Neural progenitor cell (in vitro differentiated cells): ENCODE results near the gene DNAJC24. TPM values are rescaled to one million over a fixed set of nuclear protein-coding genes. Genes with fewer than 3 reads are reported as not detected.
A peak's percentile ranks its signal among the peaks of the same experiment; 100 is the strongest.

Experiments
- DNase-seq: peaks from one replicate; pipeline ENCODE4 v3.0.0-alpha.2; 2016; ENCODE audit warnings: low spot score
- H2AFZ ChIP-seq: fragments of 200-600 bp; sonication (generic); replicated peaks from 2 replicates; pipeline ENCODE4 v1.6.1; 2016; ENCODE audit warnings: antibody characterized with exemption
- H3F3A ChIP-seq: fragments of 200-600 bp; sonication (generic); 2 replicates; pipeline ENCODE4 v1.6.1; 2016; ENCODE audit warnings: antibody characterized with exemption, low read depth
- H3K27ac ChIP-seq: fragments of 200-600 bp; sonication (generic); 2 replicates; pipeline ENCODE4 v1.5.1; 2016; ENCODE audit warnings: mild to moderate bottlenecking
- H3K27me3 ChIP-seq: fragments of 200-600 bp; sonication (generic); 2 replicates; pipeline ENCODE4 v1.6.1; 2016; ENCODE audit warnings: mild to moderate bottlenecking, moderate library complexity
- H3K36me3 ChIP-seq: fragments of 200-600 bp; sonication (generic); 2 replicates; pipeline ENCODE4 v1.5.1; 2016
- H3K4me1 ChIP-seq: fragments of 200-600 bp; sonication (generic); 2 replicates; pipeline ENCODE4 v1.6.1; 2016; ENCODE audit warnings: mixed run types
- H3K4me2 ChIP-seq: fragments of 200-600 bp; sonication (generic); 2 replicates; pipeline ENCODE4 v1.6.1; 2016
- H3K4me3 ChIP-seq: fragments of 200-600 bp; sonication (generic); 2 replicates; pipeline ENCODE4 v1.5.1; 2016
- H3K79me2 ChIP-seq: fragments of 200-600 bp; sonication (generic); 2 replicates; pipeline ENCODE4 v1.6.1; 2016; ENCODE audit warnings: low read depth
- H3K9ac ChIP-seq: fragments of 200-600 bp; sonication (generic); 2 replicates; pipeline ENCODE4 v1.6.1; 2016
- H3K9me3 ChIP-seq: fragments of 200-600 bp; sonication (generic); 2 replicates; pipeline ENCODE4 v1.5.1; 2016; ENCODE audit warnings: low read depth
- H4K20me1 ChIP-seq: fragments of 200-600 bp; sonication (generic); 2 replicates; pipeline ENCODE4 v1.6.1; 2016; ENCODE audit warnings: low read depth
- H3K27ac Mint-ChIP-seq: 3 replicates; pipeline ENCODE4 v1.8.0; 2021; ENCODE audit warnings: mixed read lengths
- H3K27me3 Mint-ChIP-seq: 2 replicates; pipeline ENCODE4 v1.8.0; 2022; ENCODE audit warnings: low read depth, mild to moderate bottlenecking, inconsistent platforms, moderate library complexity, mixed read lengths; ENCODE audit not compliant: insufficient read depth
- H3K36me3 Mint-ChIP-seq: 3 replicates; pipeline ENCODE4 v1.8.0; 2021; ENCODE audit warnings: mixed read lengths
- H3K4me1 Mint-ChIP-seq: 3 replicates; pipeline ENCODE4 v1.8.0; 2021; ENCODE audit warnings: mixed read lengths
- H3K4me3 Mint-ChIP-seq: 3 replicates; pipeline ENCODE4 v1.8.0; 2021; ENCODE audit warnings: mild to moderate bottlenecking, moderate library complexity, mixed read lengths
- H3K9me3 Mint-ChIP-seq: 3 replicates; pipeline ENCODE4 v1.8.0; 2020; ENCODE audit warnings: mixed read lengths
- EZH2 ChIP-seq: fragments of 200-600 bp; sonication (generic); IDR thresholded peaks from 2 replicates; pipeline ENCODE4 v1.6.1; 2017; ENCODE audit warnings: antibody characterized with exemption, mild to moderate bottlenecking, moderate library complexity
- EZH2phosphoT487 ChIP-seq: fragments of 200-600 bp; sonication (generic); IDR thresholded peaks from 2 replicates; pipeline ENCODE4 v1.6.1; 2017; ENCODE audit warnings: antibody characterized with exemption
- total RNA-seq: library from RNA; depleted of rRNA; stranded (reverse); fragments of >200 nt; gene quantifications from 2 replicates; pipeline ENCODE4 v1.2.3, GENCODE V29; 2015; ENCODE audit warnings: low replicate concordance
- TF ChIP-seq, protein P1 (sequence below): fragments of 200-600 bp; sonication (generic); IDR thresholded peaks from 2 replicates; pipeline ENCODE4 v1.5.1; 2017; ENCODE audit warnings: antibody characterized with exemption, mild to moderate bottlenecking

DNAJC24 gene
- total RNA-seq, 1 donor from 2014 or later, result 80.9 TPM

GRCh38 chr11:31328697-31329096 is 41.0 kb upstream of the DNAJC24 start:
- Histone ChIP-seq H3K36me3 (no peaks in the 10 kb centered on the region), H3K4me3 (no peak overlapping the region), H3K79me2 (no peaks in the 10 kb centered on the region), H3K9me3 (no peaks in the 10 kb centered on the region), H3K4me2 (no peak overlapping the region), H3K9ac (no peak overlapping the region), H4K20me1 (no peaks in the 10 kb centered on the region), H3F3A (no peaks in the 10 kb centered on the region), H3K27ac (no peak overlapping the region), H2AFZ (no peak overlapping the region), H3K4me1 (peaks cover 5% of the 10 kb centered on the region), H3K27me3 (no peaks in the 10 kb centered on the region)
- H3K9me3 Mint-ChIP-seq, result peaks cover 21% of the 10 kb centered on the region
- H3K4me1 Mint-ChIP-seq, result no peaks in the 10 kb centered on the region
- peaks cover 2% of the 10 kb centered on the region for H3K27me3 Mint-ChIP-seq
- DNase-seq, result no peak
- TF ChIP-seq, protein P1, sequence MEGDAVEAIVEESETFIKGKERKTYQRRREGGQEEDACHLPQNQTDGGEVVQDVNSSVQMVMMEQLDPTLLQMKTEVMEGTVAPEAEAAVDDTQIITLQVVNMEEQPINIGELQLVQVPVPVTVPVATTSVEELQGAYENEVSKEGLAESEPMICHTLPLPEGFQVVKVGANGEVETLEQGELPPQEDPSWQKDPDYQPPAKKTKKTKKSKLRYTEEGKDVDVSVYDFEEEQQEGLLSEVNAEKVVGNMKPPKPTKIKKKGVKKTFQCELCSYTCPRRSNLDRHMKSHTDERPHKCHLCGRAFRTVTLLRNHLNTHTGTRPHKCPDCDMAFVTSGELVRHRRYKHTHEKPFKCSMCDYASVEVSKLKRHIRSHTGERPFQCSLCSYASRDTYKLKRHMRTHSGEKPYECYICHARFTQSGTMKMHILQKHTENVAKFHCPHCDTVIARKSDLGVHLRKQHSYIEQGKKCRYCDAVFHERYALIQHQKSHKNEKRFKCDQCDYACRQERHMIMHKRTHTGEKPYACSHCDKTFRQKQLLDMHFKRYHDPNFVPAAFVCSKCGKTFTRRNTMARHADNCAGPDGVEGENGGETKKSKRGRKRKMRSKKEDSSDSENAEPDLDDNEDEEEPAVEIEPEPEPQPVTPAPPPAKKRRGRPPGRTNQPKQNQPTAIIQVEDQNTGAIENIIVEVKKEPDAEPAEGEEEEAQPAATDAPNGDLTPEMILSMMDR, result no peak
- no peak for TF ChIP-seq EZH2phosphoT487
- no peak for TF ChIP-seq EZH2
- no peak overlapping the region for H3K4me3 Mint-ChIP-seq
- H3K36me3 Mint-ChIP-seq, result peaks cover 28% of the 10 kb centered on the region
- no peak overlapping the region for H3K27ac Mint-ChIP-seq

DNA sequence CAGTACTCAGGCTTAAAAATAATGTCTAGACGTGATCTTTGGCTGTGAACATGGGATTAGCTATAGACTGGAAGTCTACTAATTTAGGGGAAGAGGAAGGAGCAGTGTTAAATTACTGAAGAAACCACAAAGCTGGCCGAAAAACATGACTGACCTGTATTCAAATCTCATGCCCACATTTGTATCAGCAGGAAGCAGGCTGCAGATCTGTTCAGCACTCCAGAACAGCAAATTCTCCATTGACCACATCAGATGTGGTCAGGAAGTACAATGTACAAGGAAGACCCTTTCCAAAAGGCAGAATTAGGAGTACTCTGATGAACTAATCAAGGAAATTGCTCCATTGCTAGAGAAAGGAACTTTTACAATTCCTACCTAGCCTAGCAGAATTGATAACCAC is 31.9 kb upstream of the DNAJC24 start:
- no peaks in the 10 kb centered on the region for H3K79me2 ChIP-seq
- Mint-ChIP-seq H3K9me3 (peaks cover 19% of the 10 kb centered on the region), H3K4me1 (no peaks in the 10 kb centered on the region), H3K27me3 (peaks cover 2% of the 10 kb centered on the region), H3K4me3 (no peak overlapping the region), H3K27ac (no peak overlapping the region), H3K36me3 (peaks cover 24% of the 10 kb centered on the region)
- no peaks in the 10 kb centered on the region for H3F3A ChIP-seq
- no peak overlapping the region for H3K9ac ChIP-seq
- H3K36me3 ChIP-seq, result no peaks in the 10 kb centered on the region
- H3K27ac ChIP-seq, result no peak overlapping the region
- DNase-seq, result no peak
- H3K4me3 ChIP-seq, result no peak overlapping the region
- H3K4me2 ChIP-seq, result no peak overlapping the region
- H4K20me1 ChIP-seq, result no peaks in the 10 kb centered on the region
- no peaks in the 10 kb centered on the region for H3K4me1 ChIP-seq
- TF ChIP-seq EZH2, result no peak
- TF ChIP-seq, protein P1, result no peak
- no peak for TF ChIP-seq EZH2phosphoT487
- H3K9me3 ChIP-seq, result no peaks in the 10 kb centered on the region
- H2AFZ ChIP-seq, result no peak overlapping the region
- no peaks in the 10 kb centered on the region for H3K27me3 ChIP-seq

GRCh38 chr11:31340903-31341572 is 28.6 kb upstream of the DNAJC24 start:
- Mint-ChIP-seq H3K9me3 (peaks cover 2% of the 10 kb centered on the region), H3K4me1 (no peaks in the 10 kb centered on the region), H3K27ac (no peak overlapping the region), H3K36me3 (peaks cover 2% of the 10 kb centered on the region), H3K4me3 (no peak overlapping the region), H3K27me3 (no peaks in the 10 kb centered on the region)
- no peaks in the 10 kb centered on the region for H3K27me3 ChIP-seq
- no peaks in the 10 kb centered on the region for H3K36me3 ChIP-seq
- DNase-seq, result peak; percentile 49
- no peak overlapping the region for H2AFZ ChIP-seq
- no peak overlapping the region for H3K4me2 ChIP-seq
- no peak overlapping the region for H3K9ac ChIP-seq
- H3K4me3 ChIP-seq, result no peak overlapping the region
- no peaks in the 10 kb centered on the region for H3K9me3 ChIP-seq
- no peak for TF ChIP-seq EZH2
- TF ChIP-seq, protein P1, result peak; percentile 68
- H3K27ac ChIP-seq, result no peak overlapping the region
- H3K4me1 ChIP-seq, result no peaks in the 10 kb centered on the region
- H4K20me1 ChIP-seq, result no peaks in the 10 kb centered on the region
- no peaks in the 10 kb centered on the region for H3F3A ChIP-seq
- no peaks in the 10 kb centered on the region for H3K79me2 ChIP-seq
